Measurements from ENCODE around the gene SLC6A11. TPM values are rescaled to one million over a fixed set of nuclear protein-coding genes. Genes with fewer than 3 reads are reported as not detected.
A peak's percentile ranks its signal among the peaks of the same experiment; 100 is the strongest.

The SLC6A11 gene
- total RNA-seq, 1 experiment from 2014 or later, result 0.85 TPM

DNA sequence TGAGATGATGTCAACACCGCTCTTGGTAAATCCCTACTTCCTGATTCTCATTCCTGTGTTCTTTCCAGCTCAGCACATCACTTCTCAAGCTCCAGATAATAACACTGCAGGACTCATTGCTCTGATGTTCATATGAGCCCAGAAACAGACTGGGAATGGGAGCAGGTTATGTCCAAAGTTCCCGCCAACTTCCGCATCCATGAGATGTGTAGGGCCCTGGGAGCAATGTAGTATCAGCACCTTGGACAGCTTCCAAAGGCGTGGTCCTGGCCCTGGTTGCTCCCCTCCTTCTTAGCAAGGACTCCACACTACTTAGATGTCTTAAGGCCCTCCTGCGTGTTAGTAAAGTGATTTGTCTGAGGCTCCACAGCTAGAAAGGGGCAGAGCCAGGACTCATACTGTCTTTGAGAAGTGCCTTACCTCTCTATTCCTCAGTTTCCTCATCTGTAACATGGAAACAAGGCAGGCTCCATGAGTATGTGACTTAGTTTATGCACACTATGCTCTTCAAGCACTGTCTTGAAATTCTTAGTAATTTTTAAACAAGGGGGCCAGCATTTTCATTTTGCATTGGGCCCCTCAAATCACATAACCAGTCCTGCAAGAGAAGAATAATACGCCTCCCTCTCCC, 148.6 kb downstream of the SLC6A11 start (continued):
- TF ChIP-seq, protein P1, sequence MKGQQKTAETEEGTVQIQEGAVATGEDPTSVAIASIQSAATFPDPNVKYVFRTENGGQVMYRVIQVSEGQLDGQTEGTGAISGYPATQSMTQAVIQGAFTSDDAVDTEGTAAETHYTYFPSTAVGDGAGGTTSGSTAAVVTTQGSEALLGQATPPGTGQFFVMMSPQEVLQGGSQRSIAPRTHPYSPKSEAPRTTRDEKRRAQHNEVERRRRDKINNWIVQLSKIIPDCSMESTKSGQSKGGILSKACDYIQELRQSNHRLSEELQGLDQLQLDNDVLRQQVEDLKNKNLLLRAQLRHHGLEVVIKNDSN (CRISPR knock-in tag; IDR thresholded peaks at IDR 0.05), result peak; percentile 52; the same call in 1 of the 2 replicates
- TF ChIP-seq NFE2L1 (CRISPR knock-in tag; IDR thresholded peaks at IDR 0.05), result no peak
- TF ChIP-seq, protein P2, sequence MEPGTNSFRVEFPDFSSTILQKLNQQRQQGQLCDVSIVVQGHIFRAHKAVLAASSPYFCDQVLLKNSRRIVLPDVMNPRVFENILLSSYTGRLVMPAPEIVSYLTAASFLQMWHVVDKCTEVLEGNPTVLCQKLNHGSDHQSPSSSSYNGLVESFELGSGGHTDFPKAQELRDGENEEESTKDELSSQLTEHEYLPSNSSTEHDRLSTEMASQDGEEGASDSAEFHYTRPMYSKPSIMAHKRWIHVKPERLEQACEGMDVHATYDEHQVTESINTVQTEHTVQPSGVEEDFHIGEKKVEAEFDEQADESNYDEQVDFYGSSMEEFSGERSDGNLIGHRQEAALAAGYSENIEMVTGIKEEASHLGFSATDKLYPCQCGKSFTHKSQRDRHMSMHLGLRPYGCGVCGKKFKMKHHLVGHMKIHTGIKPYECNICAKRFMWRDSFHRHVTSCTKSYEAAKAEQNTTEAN (CRISPR knock-in tag; IDR thresholded peaks at IDR 0.05), result no peak
- no peak for TF ChIP-seq NR1H2 (CRISPR knock-in tag; IDR thresholded peaks at IDR 0.05)
- TF ChIP-seq, protein P3, sequence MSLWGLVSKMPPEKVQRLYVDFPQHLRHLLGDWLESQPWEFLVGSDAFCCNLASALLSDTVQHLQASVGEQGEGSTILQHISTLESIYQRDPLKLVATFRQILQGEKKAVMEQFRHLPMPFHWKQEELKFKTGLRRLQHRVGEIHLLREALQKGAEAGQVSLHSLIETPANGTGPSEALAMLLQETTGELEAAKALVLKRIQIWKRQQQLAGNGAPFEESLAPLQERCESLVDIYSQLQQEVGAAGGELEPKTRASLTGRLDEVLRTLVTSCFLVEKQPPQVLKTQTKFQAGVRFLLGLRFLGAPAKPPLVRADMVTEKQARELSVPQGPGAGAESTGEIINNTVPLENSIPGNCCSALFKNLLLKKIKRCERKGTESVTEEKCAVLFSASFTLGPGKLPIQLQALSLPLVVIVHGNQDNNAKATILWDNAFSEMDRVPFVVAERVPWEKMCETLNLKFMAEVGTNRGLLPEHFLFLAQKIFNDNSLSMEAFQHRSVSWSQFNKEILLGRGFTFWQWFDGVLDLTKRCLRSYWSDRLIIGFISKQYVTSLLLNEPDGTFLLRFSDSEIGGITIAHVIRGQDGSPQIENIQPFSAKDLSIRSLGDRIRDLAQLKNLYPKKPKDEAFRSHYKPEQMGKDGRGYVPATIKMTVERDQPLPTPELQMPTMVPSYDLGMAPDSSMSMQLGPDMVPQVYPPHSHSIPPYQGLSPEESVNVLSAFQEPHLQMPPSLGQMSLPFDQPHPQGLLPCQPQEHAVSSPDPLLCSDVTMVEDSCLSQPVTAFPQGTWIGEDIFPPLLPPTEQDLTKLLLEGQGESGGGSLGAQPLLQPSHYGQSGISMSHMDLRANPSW (CRISPR knock-in tag; conservative IDR thresholded peaks at IDR 0.05; ENCODE audit: low read depth), result no peak
- TF ChIP-seq ESRRA (CRISPR knock-in tag; IDR thresholded peaks at IDR 0.05; ENCODE audit: borderline replicate concordance), result 0 out of 2 replicates have a peak, but pooled peaks have one; percentile 46
- 0 out of 2 replicates have a peak, but pooled peaks have one; percentile 32 for TF ChIP-seq TEAD4 (CRISPR knock-in tag; IDR thresholded peaks at IDR 0.05)
- TF ChIP-seq, protein P4, sequence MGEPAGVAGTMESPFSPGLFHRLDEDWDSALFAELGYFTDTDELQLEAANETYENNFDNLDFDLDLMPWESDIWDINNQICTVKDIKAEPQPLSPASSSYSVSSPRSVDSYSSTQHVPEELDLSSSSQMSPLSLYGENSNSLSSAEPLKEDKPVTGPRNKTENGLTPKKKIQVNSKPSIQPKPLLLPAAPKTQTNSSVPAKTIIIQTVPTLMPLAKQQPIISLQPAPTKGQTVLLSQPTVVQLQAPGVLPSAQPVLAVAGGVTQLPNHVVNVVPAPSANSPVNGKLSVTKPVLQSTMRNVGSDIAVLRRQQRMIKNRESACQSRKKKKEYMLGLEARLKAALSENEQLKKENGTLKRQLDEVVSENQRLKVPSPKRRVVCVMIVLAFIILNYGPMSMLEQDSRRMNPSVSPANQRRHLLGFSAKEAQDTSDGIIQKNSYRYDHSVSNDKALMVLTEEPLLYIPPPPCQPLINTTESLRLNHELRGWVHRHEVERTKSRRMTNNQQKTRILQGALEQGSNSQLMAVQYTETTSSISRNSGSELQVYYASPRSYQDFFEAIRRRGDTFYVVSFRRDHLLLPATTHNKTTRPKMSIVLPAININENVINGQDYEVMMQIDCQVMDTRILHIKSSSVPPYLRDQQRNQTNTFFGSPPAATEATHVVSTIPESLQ (CRISPR knock-in tag; IDR thresholded peaks at IDR 0.05), result no peak
- TF ChIP-seq CREB1 (CRISPR knock-in tag; IDR thresholded peaks at IDR 0.05), result peak; percentile 57; the same call in 1 of the 2 replicates
- TF ChIP-seq, protein P5, sequence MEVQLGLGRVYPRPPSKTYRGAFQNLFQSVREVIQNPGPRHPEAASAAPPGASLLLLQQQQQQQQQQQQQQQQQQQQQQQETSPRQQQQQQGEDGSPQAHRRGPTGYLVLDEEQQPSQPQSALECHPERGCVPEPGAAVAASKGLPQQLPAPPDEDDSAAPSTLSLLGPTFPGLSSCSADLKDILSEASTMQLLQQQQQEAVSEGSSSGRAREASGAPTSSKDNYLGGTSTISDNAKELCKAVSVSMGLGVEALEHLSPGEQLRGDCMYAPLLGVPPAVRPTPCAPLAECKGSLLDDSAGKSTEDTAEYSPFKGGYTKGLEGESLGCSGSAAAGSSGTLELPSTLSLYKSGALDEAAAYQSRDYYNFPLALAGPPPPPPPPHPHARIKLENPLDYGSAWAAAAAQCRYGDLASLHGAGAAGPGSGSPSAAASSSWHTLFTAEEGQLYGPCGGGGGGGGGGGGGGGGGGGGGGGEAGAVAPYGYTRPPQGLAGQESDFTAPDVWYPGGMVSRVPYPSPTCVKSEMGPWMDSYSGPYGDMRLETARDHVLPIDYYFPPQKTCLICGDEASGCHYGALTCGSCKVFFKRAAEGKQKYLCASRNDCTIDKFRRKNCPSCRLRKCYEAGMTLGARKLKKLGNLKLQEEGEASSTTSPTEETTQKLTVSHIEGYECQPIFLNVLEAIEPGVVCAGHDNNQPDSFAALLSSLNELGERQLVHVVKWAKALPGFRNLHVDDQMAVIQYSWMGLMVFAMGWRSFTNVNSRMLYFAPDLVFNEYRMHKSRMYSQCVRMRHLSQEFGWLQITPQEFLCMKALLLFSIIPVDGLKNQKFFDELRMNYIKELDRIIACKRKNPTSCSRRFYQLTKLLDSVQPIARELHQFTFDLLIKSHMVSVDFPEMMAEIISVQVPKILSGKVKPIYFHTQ (CRISPR knock-in tag; IDR thresholded peaks at IDR 0.05), result no peak
- 0 out of 2 replicates have a peak, but pooled peaks have one; percentile 41 for TF ChIP-seq ZNF219 (CRISPR knock-in tag; IDR thresholded peaks at IDR 0.05; ENCODE audit: borderline replicate concordance)
- TF ChIP-seq, protein P6, sequence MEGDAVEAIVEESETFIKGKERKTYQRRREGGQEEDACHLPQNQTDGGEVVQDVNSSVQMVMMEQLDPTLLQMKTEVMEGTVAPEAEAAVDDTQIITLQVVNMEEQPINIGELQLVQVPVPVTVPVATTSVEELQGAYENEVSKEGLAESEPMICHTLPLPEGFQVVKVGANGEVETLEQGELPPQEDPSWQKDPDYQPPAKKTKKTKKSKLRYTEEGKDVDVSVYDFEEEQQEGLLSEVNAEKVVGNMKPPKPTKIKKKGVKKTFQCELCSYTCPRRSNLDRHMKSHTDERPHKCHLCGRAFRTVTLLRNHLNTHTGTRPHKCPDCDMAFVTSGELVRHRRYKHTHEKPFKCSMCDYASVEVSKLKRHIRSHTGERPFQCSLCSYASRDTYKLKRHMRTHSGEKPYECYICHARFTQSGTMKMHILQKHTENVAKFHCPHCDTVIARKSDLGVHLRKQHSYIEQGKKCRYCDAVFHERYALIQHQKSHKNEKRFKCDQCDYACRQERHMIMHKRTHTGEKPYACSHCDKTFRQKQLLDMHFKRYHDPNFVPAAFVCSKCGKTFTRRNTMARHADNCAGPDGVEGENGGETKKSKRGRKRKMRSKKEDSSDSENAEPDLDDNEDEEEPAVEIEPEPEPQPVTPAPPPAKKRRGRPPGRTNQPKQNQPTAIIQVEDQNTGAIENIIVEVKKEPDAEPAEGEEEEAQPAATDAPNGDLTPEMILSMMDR (IDR thresholded peaks at IDR 0.05), result no peak

DNA sequence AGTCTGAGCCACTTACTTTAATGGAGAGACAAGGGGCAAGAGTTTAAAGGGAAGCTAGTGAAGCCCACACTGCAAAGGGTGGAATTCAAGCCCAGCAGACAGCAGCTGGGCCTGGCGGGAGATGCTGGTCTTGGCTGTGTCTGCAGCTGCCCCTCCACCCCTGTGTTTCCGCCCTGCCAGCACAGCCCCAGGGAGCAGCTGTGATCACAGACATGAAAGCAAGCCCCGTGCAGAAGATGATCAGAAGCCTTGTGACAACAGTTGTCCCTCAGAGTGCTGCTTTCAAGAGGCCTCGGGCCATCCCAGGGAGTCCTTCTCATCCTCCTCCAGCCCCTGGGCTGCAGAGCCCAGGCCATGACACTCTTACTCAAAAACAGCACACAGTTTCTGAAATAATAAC, 152.4 kb downstream of the SLC6A11 start:
- ATAC-seq (peak; percentile 33), DNase-seq (ENCODE audit: low spot score) (no peak)
- ChIA-PET POLR2A (no interaction called here), CTCF (interaction anchor here (0.9 to 2.5 kb wide), 6 partner anchors 17 to 237 kb away, joined by 3 to 9 read pairs (median 6); no protein-coding TSS in a partner anchor)
- Mint-ChIP-seq H3K27ac (no peak overlapping the region), H3K27me3 (ENCODE audit: low read depth) (peaks cover 5% of the 10 kb centered on the region), H3K9me3 (0 out of 2 replicates have a peak, but pooled peaks cover 3% of the 10 kb centered on the region), H3K36me3 (no peaks in the 10 kb centered on the region), H3K4me1 (peaks cover 33% of the 10 kb centered on the region), H3K4me3 (no peak overlapping the region)
- TF ChIP-seq SOX15 (CRISPR knock-in tag; IDR thresholded peaks at IDR 0.05) (no peak), KAT7 (CRISPR knock-in tag; IDR thresholded peaks at IDR 0.05; ENCODE audit: borderline replicate concordance) (no peak), ZNF121 (CRISPR knock-in tag; IDR thresholded peaks at IDR 0.05) (no peak)
- TF ChIP-seq, protein P7, sequence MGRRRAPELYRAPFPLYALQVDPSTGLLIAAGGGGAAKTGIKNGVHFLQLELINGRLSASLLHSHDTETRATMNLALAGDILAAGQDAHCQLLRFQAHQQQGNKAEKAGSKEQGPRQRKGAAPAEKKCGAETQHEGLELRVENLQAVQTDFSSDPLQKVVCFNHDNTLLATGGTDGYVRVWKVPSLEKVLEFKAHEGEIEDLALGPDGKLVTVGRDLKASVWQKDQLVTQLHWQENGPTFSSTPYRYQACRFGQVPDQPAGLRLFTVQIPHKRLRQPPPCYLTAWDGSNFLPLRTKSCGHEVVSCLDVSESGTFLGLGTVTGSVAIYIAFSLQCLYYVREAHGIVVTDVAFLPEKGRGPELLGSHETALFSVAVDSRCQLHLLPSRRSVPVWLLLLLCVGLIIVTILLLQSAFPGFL (CRISPR knock-in tag; IDR thresholded peaks at IDR 0.05; ENCODE audit: borderline replicate concordance), result no peak
- TF ChIP-seq, protein P4 (CRISPR knock-in tag; IDR thresholded peaks at IDR 0.05), result no peak
- TF ChIP-seq, protein P3 (CRISPR knock-in tag; conservative IDR thresholded peaks at IDR 0.05; ENCODE audit: low read depth), result no peak

Data from WTC11 (cell line).